ENCODE measurements around the gene ZKSCAN8. TPM values are rescaled to one million over a fixed set of nuclear protein-coding genes. Genes with fewer than 3 reads are reported as not detected.

The ZKSCAN8 gene
- polyA plus RNA-seq, 1 of the 3 experiments (the other 2 are of a cell fraction) = 4.3 TPM

- H3K4me1 ChIP-seq (ENCODE audit: control insufficient read depth in 1 of 2, insufficient read depth in 2 of 2, low read depth in 1 of 2, low read length in 1 of 2) = peaks cover 0 to 6% of the 10 kb centered on the region in 2 experiments; a peak in 1 of 4 replicates
- H3K4me3 ChIP-seq (ENCODE audit: low read depth in 2 of 2, low read length in 1 of 2) = no peak overlapping the region
- H3K9me3 ChIP-seq = no peaks in the 10 kb centered on the region
- POLR2A ChIA-PET = no interaction called here
- H3K9ac ChIP-seq = no peak overlapping the region
- H3K27ac ChIP-seq (ENCODE audit: low read depth in 2 of 2, low read length in 1 of 2) = no peak overlapping the region
- H3K36me3 ChIP-seq (replicated peaks in 1 of 2; ENCODE audit: control insufficient read depth in 1 of 2, insufficient read depth in 2 of 2, low read length in 1 of 2) = no peaks in the 10 kb centered on the region
- no peaks in the 10 kb centered on the region for H3K79me2 ChIP-seq (ENCODE audit: insufficient read depth)
- no peak overlapping the region for H2AFZ ChIP-seq (ENCODE audit: low read depth)
- CTCF ChIA-PET = no interaction called here
- H3K4me2 ChIP-seq = no peak overlapping the region
- H3K9me2 ChIP-seq = no peaks in the 10 kb centered on the region
- no peaks in the 10 kb centered on the region for H4K20me1 ChIP-seq (ENCODE audit: insufficient read depth)
- TF ChIP-seq RCOR1 (IDR thresholded peaks at IDR 0.05; ENCODE audit: low read length) (no peak), CTCF (IDR thresholded peaks at IDR 0.05) (no peak), EP300 (IDR thresholded peaks at IDR 0.05; ENCODE audit: borderline replicate concordance in 1 of 2, low read depth in 1 of 2, low read length in 1 of 2) (no peak), FOSL2 (IDR thresholded peaks at IDR 0.05; ENCODE audit: borderline replicate concordance, low read depth) (no peak), MAX (IDR thresholded peaks at IDR 0.05; ENCODE audit: low read depth) (no peak), MXI1 (IDR thresholded peaks at IDR 0.05; ENCODE audit: low read depth, low read length) (no peak), YY1 (IDR thresholded peaks at IDR 0.05; ENCODE audit: low read depth) (no peak), ELF1 (IDR thresholded peaks at IDR 0.05) (no peak), EZH2phosphoT487 (IDR thresholded peaks at IDR 0.05; ENCODE audit: borderline replicate concordance, low read depth) (no peak), GATA2 (CRISPR knock-in tag; IDR thresholded peaks at IDR 0.05) (no peak), REST (IDR thresholded peaks at IDR 0.05; ENCODE audit: low read depth, low read length) (no peak), TAF1 (IDR thresholded peaks at IDR 0.05; ENCODE audit: borderline replicate concordance, low read depth, low read length) (no peak), GABPA (IDR thresholded peaks at IDR 0.05; ENCODE audit: low read depth) (no peak)
- DNase-seq = no peak
- no peaks in the 10 kb centered on the region for H3K27me3 ChIP-seq (ENCODE audit: insufficient read depth)
- peaks cover 5% of the 10 kb centered on the region for H3F3A ChIP-seq (replicated peaks; ENCODE audit: insufficient read depth)
- 68% methylated on average over 1 of the region's 1 CpG for WGBS (ENCODE audit: low lambda C conversion rate)
These were observed 23.9 kb downstream of the ZKSCAN8 start for GRCh38 chr6:28165563-28165962.

Measured in SK-N-SH (cell line).